GM12878 (cell line): ENCODE results near the gene HTRA3. TPM values are rescaled to one million over a fixed set of nuclear protein-coding genes. Genes with fewer than 3 reads are reported as not detected.

Experiments used
- ATAC-seq: fragments of 200-7000 bp; cut with Tn5 transposase; 3 replicates; pipeline ENCODE4 v1.9.1; 2020; ENCODE audit warnings: mild to moderate bottlenecking, moderate library complexity
- BruUV-seq: library from RNA; stranded (reverse); fragments of 400-500 nt; replicated peaks from 2 replicates; lab custom pipeline; 2021; lab: Mats Ljungman, UMichigan
- CTCF ChIA-PET: fragments of 300-600 bp; sonication (Branson Sonifier 250); formaldehyde crosslinking; extraction: SDS; loops from one replicate; lab custom pipeline; 2021; ENCODE audit warnings: inconsistent platforms; lab: Yijun Ruan, JAX
- POLR2A ChIA-PET: fragments of 350-600 bp; formaldehyde crosslinking; extraction: SDS; loops from one replicate; lab custom pipeline; 2021; ENCODE audit warnings: inconsistent platforms; lab: Charles Lee
- RAD21 ChIA-PET: fragments of 300-600 bp; sonication (Branson Sonifier 250); formaldehyde crosslinking; loops from one replicate; lab custom pipeline; 2023; ENCODE audit warnings: antibody characterized with exemption; ENCODE audit not compliant: unreplicated experiment; lab: Charles Lee
- SMC1A ChIA-PET: fragments of 300-600 bp; sonication (Branson Sonifier 250); formaldehyde crosslinking; loops from one replicate; lab custom pipeline; 2023; ENCODE audit not compliant: unreplicated experiment, uncharacterized antibody; lab: Charles Lee
- DNase-seq: peaks from one replicate; pipeline ENCODE4 v3.0.0-alpha.2; 2011; ENCODE audit warnings: low read depth, low spot score
- FAIRE-seq: peaks from 3 replicates; lab custom pipeline; 2011; peaks lifted over from hg19 to GRCh38; lab: Jason Lieb, UNC
- H2AFZ ChIP-seq: 2 replicates; pipeline ENCODE4 v1.6.0; 2011; ENCODE audit warnings: low read depth, low read length, control low read depth; ENCODE audit not compliant: control insufficient read depth
- H3K27ac ChIP-seq: 2 replicates; pipeline ENCODE4 v1.5.1; 2011; ENCODE audit warnings: control low read depth; ENCODE audit not compliant: control insufficient read depth, insufficient read depth
- H3K27me3 ChIP-seq, 2 experiments: replicated peaks in 1 of 2; 2 replicates each; pipeline versions ENCODE4 v1.6.0 to v1.6.1; 2011; ENCODE audit warnings: low read length in 1 of 2; ENCODE audit not compliant: control insufficient read depth in 2 of 2, insufficient read depth in 2 of 2
- H3K36me3 ChIP-seq, 2 experiments: 2 replicates each; pipeline ENCODE4 v1.5.1; 2011; ENCODE audit warnings: low read length in 1 of 2; ENCODE audit not compliant: control insufficient read depth in 2 of 2, insufficient read depth in 2 of 2
- H3K4me1 ChIP-seq: 2 replicates; pipeline ENCODE4 v1.6.1; 2011; ENCODE audit warnings: mild to moderate bottlenecking, low read length, moderate library complexity, mixed read lengths; ENCODE audit not compliant: control insufficient read depth, insufficient read depth
- H3K4me2 ChIP-seq: 2 replicates; pipeline ENCODE4 v1.6.0; 2011; ENCODE audit warnings: control low read depth; ENCODE audit not compliant: control insufficient read depth, insufficient read depth
- H3K4me3 ChIP-seq: fragments of 200-600 bp; sonication (generic); 2 replicates; pipeline ENCODE4 v1.5.1; 2016
- H3K79me2 ChIP-seq: 2 replicates; pipeline ENCODE4 v1.6.0; 2011; ENCODE audit warnings: low read length; ENCODE audit not compliant: control insufficient read depth, insufficient read depth
- H3K9ac ChIP-seq: 2 replicates; pipeline ENCODE4 v1.8.0; 2011; ENCODE audit warnings: low read length, control low read depth, mixed read lengths; ENCODE audit not compliant: control insufficient read depth, insufficient read depth
- H3K9me3 ChIP-seq: replicated peaks from 3 replicates; pipeline ENCODE4 v1.5.1; 2011; ENCODE audit warnings: mild to moderate bottlenecking, low read length; ENCODE audit not compliant: control insufficient read depth, insufficient read depth
- H4K20me1 ChIP-seq: 2 replicates; pipeline ENCODE4 v1.6.0; 2011; ENCODE audit not compliant: control insufficient read depth, insufficient read depth
- POU2F2 ChIP-seq: IDR thresholded peaks from 3 replicates; pipeline ENCODE4 v1.6.1; 2011; ENCODE audit warnings: low read depth, mild to moderate bottlenecking, low read length, borderline replicate concordance
- STAT1 ChIP-seq: fragments of 450-650 bp; conservative IDR thresholded peaks from 2 replicates; pipeline ENCODE4 v1.6.1; 2014; ENCODE audit warnings: antibody characterized with exemption, mild to moderate bottlenecking
- STAT3 ChIP-seq: IDR thresholded peaks from 2 replicates; pipeline ENCODE4 v1.6.1; 2011; ENCODE audit warnings: low read depth, low read length, improper control_type of control experiment
- ZBED1 ChIP-seq: IDR thresholded peaks from 2 replicates; pipeline ENCODE4 v1.6.1; 2016; ENCODE audit warnings: borderline replicate concordance
- WGBS: methylation state at CpG from one replicate; pipeline ENCODE4 v1.1.6; 2016; ENCODE audit warnings: low lambda C conversion rate; ENCODE audit not compliant: insufficient replicate concordance, insufficient coverage; ENCODE audit errors: missing lambda C conversion rate; 5-methylcytosine and 5-hydroxymethylcytosine counted together
- in situ Hi-C: fragments of 300-500 bp; cut with MboI; formaldehyde crosslinking; loops from 9 replicates; pipeline ENCODE4 v1.14.3; 2018; ENCODE audit warnings: mixed read lengths
- intact Hi-C: fragments of 100-400 bp; cut with micrococcal nuclease; formaldehyde crosslinking; loops from one replicate; pipeline ENCODE4 v1.14.2; 2022; ENCODE audit not compliant: unreplicated experiment
- polyA plus RNA-seq, 11 experiments: library from polyadenylated mRNA; depleted of rRNA in 4 of 11; unstranded in 6 of 11; stranded (reverse) in 5 of 11; fragments of >200 nt; fragmentation: Nextera tagmentation in 4 of 11; fragmentation: Illumina TruSeq in 1 of 11; extraction: Ambion mirVana in 4 of 11; extraction: Trizol in 1 of 11; gene quantifications; 1 replicate in 1 of 11; 2 replicates in 10 of 11; pipeline versions ENCODE4 v1.2.1 to v1.2.3, GENCODE V29; 2011 to 2016; ENCODE audit warnings: inconsistent platforms in 2 of 11, missing spikeins in 2 of 11, low read depth in 1 of 11
- total RNA-seq, 4 experiments: library from RNA; depleted of rRNA in 3 of 4; stranded (reverse); fragments of >200 nt in 3 of 4; fragmentation: Illumina TruSeq in 1 of 4; extraction: Trizol in 1 of 4; gene quantifications; 2 replicates each; pipeline versions ENCODE4 v1.2.1 to v1.2.3, GENCODE V29; 2013 to 2021
- TF ChIP-seq, protein P1 (sequence below): fragments of 450-650 bp; formaldehyde crosslinking; IDR thresholded peaks from 2 replicates; pipeline ENCODE4 v1.4.0; 2022; ENCODE audit warnings: mild to moderate bottlenecking, moderate library complexity

HTRA3 gene
- total and polyA plus RNA-seq, 10 of the 15 experiments (the other 5 are each of a cell fraction or from before 2014, with no cell fraction given), result 0.04 to 1.2 (median 0.08) TPM; not detected in 7

DNA sequence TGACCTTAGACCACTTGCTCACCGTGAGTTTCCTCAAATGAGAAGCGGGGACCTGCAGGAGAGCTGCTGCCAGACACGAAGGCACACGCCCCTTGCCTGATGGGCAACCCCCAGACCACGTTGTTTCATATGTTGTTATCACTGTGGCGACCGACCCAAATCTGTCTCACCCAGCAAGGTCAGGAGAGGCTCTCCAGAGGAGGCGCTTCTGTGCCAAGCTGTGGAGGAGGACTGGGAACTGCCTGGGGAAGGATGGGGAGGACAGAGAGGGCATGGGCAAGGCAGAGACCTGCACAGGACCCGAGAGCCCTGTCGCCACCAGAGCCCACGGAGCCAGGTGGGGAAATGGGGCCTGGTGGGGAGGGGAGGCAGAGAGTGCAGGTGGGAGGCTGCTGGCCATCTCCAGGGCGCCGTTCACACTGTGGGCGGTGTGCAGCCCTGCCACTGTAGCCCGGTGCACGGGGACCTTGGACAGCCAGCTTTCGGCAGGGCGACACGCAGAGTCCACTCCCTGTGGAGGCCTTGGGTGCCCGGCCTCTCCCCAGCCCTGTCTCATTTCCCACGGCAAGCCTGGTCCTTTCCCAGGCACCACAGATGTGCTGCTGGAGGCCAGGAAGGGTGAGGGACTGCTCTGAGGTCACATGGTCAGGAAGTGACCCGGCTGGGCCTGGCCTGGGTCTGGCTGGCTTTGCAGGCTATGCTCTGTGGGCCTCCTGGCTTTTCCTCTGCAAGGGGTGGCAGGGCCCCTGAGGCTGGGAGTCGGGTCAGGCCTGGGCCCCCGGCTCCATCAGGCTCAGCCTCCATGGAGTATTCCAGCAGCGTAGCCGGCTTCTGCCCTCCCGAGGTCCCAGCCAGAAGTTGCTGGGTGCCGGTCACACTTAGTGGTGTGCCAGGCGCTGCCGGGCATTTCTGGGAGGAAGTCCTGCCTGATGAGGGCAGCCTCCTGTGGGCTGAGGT is 3.2 kb downstream of the HTRA3 start:
- in situ Hi-C loops, result no loop called here
- RAD21 ChIA-PET, result no interaction called here

DNA sequence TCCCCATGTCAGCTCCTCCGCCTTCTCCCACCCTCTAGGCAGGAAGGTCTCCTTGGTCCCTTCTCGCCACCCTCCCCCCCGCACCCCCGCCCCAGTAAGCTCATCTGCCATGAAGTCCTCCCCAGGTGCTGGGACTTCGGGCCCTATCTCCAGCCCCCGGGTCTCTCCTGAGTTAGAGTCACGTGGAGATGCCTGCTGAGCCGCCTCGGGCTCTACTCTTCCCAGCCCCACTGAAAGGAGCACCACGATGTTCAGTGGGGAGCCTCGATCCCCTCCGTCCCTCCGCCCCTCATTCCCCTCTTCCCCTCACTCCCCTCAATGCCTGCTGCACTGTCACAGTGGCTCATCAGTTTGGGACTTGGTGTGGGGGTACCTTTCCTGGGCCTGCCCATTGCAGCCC is 3.9 kb downstream of the HTRA3 start:
- Histone ChIP-seq H2AFZ (no peak overlapping the region), H3K4me3 (no peak overlapping the region), H3K27me3 (peaks cover 2 to 10% of the 10 kb centered on the region in 2 experiments; a peak in 3 of 4 replicates), H3K27ac (no peak overlapping the region), H3K9ac (no peak overlapping the region), H3K4me2 (no peak overlapping the region), H3K4me1 (no peaks in the 10 kb centered on the region), H3K9me3 (no peaks in the 10 kb centered on the region), H3K79me2 (no peaks in the 10 kb centered on the region), H4K20me1 (no peaks in the 10 kb centered on the region), H3K36me3 (no peaks in the 10 kb centered on the region)
- intact Hi-C loops (no loop called here), in situ Hi-C loops (no loop called here)
- CTCF ChIA-PET, result no interaction called here
- DNase-seq, result no peak
- TF ChIP-seq POU2F2, result no peak
- TF ChIP-seq, protein P1, sequence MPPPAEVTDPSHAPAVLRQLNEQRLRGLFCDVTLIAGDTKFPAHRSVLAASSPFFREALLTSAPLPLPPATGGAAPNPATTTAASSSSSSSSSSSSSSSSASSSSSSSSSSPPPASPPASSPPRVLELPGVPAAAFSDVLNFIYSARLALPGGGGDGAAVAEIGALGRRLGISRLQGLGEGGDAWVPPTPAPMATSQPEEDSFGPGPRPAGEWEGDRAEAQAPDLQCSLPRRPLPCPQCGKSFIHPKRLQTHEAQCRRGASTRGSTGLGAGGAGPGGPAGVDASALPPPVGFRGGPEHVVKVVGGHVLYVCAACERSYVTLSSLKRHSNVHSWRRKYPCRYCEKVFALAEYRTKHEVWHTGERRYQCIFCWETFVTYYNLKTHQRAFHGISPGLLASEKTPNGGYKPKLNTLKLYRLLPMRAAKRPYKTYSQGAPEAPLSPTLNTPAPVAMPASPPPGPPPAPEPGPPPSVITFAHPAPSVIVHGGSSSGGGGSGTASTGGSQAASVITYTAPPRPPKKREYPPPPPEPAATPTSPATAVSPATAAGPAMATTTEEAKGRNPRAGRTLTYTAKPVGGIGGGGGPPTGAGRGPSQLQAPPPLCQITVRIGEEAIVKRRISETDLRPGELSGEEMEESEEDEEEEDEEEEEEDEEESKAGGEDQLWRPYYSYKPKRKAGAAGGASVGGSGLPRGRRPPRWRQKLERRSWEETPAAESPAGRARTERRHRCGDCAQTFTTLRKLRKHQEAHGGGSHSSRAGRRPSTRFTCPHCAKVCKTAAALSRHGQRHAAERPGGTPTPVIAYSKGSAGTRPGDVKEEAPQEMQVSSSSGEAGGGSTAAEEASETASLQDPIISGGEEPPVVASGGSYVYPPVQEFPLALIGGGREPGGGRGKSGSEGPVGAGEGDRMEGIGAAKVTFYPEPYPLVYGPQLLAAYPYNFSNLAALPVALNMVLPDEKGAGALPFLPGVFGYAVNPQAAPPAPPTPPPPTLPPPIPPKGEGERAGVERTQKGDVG (CRISPR knock-in tag), result no peak
- no peak for TF ChIP-seq STAT1
- no TSS peak for BruUV-seq
- WGBS, result 57% methylated on average over 7 of the region's 13 CpGs
- SMC1A ChIA-PET, result no interaction called here
- POLR2A ChIA-PET, result no interaction called here
- no peak for FAIRE-seq
- RAD21 ChIA-PET, result no interaction called here
- ATAC-seq, result no peak

More for the DNA sequence above, 3.2 kb downstream of the HTRA3 start:
- BruUV-seq, result no TSS peak
- no peak for TF ChIP-seq ZBED1
- no peak for TF ChIP-seq STAT3
- no peak overlapping the region for H2AFZ ChIP-seq
- H3K27me3 ChIP-seq, result peaks cover 2 to 8% of the 10 kb centered on the region in 2 experiments; a peak in 3 of 4 replicates
- H3K9me3 ChIP-seq, result no peaks in the 10 kb centered on the region
- POLR2A ChIA-PET, result no interaction called here
- 28% methylated on average over 30 of the region's 30 CpGs for WGBS
- H3K4me2 ChIP-seq, result no peak overlapping the region
- CTCF ChIA-PET, result no interaction called here
- FAIRE-seq (no peak), DNase-seq (no peak), ATAC-seq (no peak)
- intact Hi-C loops, result no loop called here
- no peak overlapping the region for H3K27ac ChIP-seq
- SMC1A ChIA-PET, result no interaction called here
- H3K79me2 ChIP-seq, result no peaks in the 10 kb centered on the region
- no peaks in the 10 kb centered on the region for H3K4me1 ChIP-seq
- no peaks in the 10 kb centered on the region for H3K36me3 ChIP-seq
- H3K9ac ChIP-seq, result no peak overlapping the region
- H4K20me1 ChIP-seq, result no peaks in the 10 kb centered on the region
- H3K4me3 ChIP-seq, result no peak overlapping the region
